Caco-2 (cell line): ENCODE data around the gene CDH20. TPM values are rescaled to one million over a fixed set of nuclear protein-coding genes. Genes with fewer than 3 reads are reported as not detected.

Experiments used
- BruUV-seq: library from RNA; stranded (reverse); fragments of 400-500 nt; replicated peaks from 2 replicates; lab custom pipeline; 2021; lab: Mats Ljungman, UMichigan
- CTCF ChIA-PET: fragments of 300-600 bp; sonication (Branson Sonifier 250); formaldehyde crosslinking; loops from one replicate; lab custom pipeline; 2022; ENCODE audit warnings: antibody characterized with exemption; lab: Charles Lee
- POLR2A ChIA-PET: fragments of 300-600 bp; sonication (Branson Sonifier 250); formaldehyde crosslinking; loops from one replicate; lab custom pipeline; 2022; ENCODE audit warnings: antibody characterized with exemption; lab: Charles Lee
- DNase-seq, 2 experiments: peaks; one replicate each; pipeline versions ENCODE4 v3.0.0 to v3.0.0-alpha.2; 2020 to 2022
- H3K27me3 ChIP-seq: replicated peaks from 2 replicates; pipeline ENCODE4 v1.6.0; 2011; ENCODE audit warnings: low read length; ENCODE audit not compliant: control insufficient read depth, insufficient read depth
- H3K36me3 ChIP-seq: 2 replicates; pipeline ENCODE4 v1.5.1; 2011; ENCODE audit warnings: low read length; ENCODE audit not compliant: control insufficient read depth, insufficient read depth
- H3K4me1 ChIP-seq: fragments of 250-450 bp; sonication (Bioruptor Pico); 2 replicates; pipeline ENCODE4 v1.5.1; 2020; ENCODE audit warnings: mild to moderate bottlenecking
- H3K4me3 ChIP-seq: 2 replicates; pipeline ENCODE4 v1.5.1; 2011; ENCODE audit warnings: low read depth, mild to moderate bottlenecking, control low read depth, low read length
- H3K9me3 ChIP-seq: fragments of 250-450 bp; sonication (Bioruptor Pico); 2 replicates; pipeline ENCODE4 v1.5.1; 2020; ENCODE audit warnings: mild to moderate bottlenecking, moderate library complexity
- H3K27ac Mint-ChIP-seq: one replicate; pipeline ENCODE4 v1.8.0; 2022; ENCODE audit warnings: mixed read lengths; ENCODE audit not compliant: unreplicated experiment
- H3K27me3 Mint-ChIP-seq: one replicate; pipeline ENCODE4 v1.8.0; 2022; ENCODE audit warnings: mixed read lengths; ENCODE audit not compliant: insufficient read depth, unreplicated experiment
- H3K36me3 Mint-ChIP-seq: one replicate; pipeline ENCODE4 v1.8.0; 2022; ENCODE audit warnings: mild to moderate bottlenecking, mixed read lengths; ENCODE audit not compliant: insufficient read depth, unreplicated experiment
- H3K4me1 Mint-ChIP-seq: one replicate; pipeline ENCODE4 v1.8.0; 2022; ENCODE audit warnings: low read depth, mixed read lengths; ENCODE audit not compliant: unreplicated experiment
- H3K4me3 Mint-ChIP-seq: one replicate; pipeline ENCODE4 v1.8.0; 2022; ENCODE audit warnings: mild to moderate bottlenecking, moderate library complexity, mixed read lengths; ENCODE audit not compliant: unreplicated experiment
- H3K9me3 Mint-ChIP-seq: one replicate; pipeline ENCODE4 v1.8.0; 2022; ENCODE audit warnings: mixed read lengths; ENCODE audit not compliant: unreplicated experiment
- intact Hi-C: fragments of 100-400 bp; cut with micrococcal nuclease; formaldehyde crosslinking; loops from one replicate; pipeline ENCODE4 v1.10.0; 2022; ENCODE audit not compliant: unreplicated experiment
- total RNA-seq: library from RNA; stranded (reverse); gene quantifications from 2 replicates; pipeline ENCODE4 v1.2.3, GENCODE V29; 2022
- TF ChIP-seq, protein P1 (sequence below), 2 experiments: fragments of 200-600 bp in 1 of 2; IDR thresholded peaks; 1 replicate in 1 of 2; 2 replicates in 1 of 2; pipeline versions ENCODE4 v1.5.1 to v1.8.0; 2011 to 2022; ENCODE audit warnings: antibody characterized with exemption in 1 of 2, control low read depth in 1 of 2, inconsistent platforms in 1 of 2, low read depth in 1 of 2, low read length in 1 of 2, mild to moderate bottlenecking in 1 of 2, moderate library complexity in 1 of 2; ENCODE audit not compliant: insufficient read depth in 1 of 2, severe bottlenecking in 1 of 2, unreplicated experiment in 1 of 2

Gene CDH20
- total RNA-seq, 1 experiment from 2014 or later: not detected

DNA sequence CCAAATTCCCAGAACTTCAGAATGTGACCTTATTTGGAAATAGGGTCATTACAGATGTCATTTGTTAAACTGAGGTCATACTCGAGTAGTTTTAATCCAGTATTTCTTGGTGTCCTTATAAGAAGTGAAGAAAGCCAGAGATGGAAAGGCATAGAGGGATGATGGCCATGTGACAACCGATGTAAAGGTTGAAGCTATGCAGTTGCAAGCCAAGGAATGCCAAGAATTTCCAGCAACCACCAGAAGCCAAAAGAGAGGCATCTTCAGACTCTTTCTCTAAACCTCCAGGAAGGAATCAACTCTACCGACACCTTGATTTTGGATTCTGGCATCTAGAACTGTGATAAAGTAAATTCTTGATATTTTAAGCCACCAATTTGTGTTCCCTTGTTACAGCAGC is 242.2 kb downstream of the CDH20 start:
- Mint-ChIP-seq H3K9me3 (no peaks in the 10 kb centered on the region), H3K27me3 (no peaks in the 10 kb centered on the region), H3K27ac (no peak overlapping the region), H3K4me3 (no peak overlapping the region), H3K36me3 (no peaks in the 10 kb centered on the region), H3K4me1 (no peaks in the 10 kb centered on the region)
- Histone ChIP-seq H3K36me3 (no peaks in the 10 kb centered on the region), H3K4me1 (no peaks in the 10 kb centered on the region), H3K9me3 (no peaks in the 10 kb centered on the region), H3K27me3 (no peaks in the 10 kb centered on the region), H3K4me3 (no peak overlapping the region)
- no TSS peak for BruUV-seq
- DNase-seq: no peak
- ChIA-PET CTCF (no interaction called here), POLR2A (no interaction called here)
- TF ChIP-seq, protein P1, sequence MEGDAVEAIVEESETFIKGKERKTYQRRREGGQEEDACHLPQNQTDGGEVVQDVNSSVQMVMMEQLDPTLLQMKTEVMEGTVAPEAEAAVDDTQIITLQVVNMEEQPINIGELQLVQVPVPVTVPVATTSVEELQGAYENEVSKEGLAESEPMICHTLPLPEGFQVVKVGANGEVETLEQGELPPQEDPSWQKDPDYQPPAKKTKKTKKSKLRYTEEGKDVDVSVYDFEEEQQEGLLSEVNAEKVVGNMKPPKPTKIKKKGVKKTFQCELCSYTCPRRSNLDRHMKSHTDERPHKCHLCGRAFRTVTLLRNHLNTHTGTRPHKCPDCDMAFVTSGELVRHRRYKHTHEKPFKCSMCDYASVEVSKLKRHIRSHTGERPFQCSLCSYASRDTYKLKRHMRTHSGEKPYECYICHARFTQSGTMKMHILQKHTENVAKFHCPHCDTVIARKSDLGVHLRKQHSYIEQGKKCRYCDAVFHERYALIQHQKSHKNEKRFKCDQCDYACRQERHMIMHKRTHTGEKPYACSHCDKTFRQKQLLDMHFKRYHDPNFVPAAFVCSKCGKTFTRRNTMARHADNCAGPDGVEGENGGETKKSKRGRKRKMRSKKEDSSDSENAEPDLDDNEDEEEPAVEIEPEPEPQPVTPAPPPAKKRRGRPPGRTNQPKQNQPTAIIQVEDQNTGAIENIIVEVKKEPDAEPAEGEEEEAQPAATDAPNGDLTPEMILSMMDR (IDR thresholded peaks at IDR 0.05; ENCODE audit: insufficient read depth in 1 of 2, low read depth in 1 of 2, low read length in 1 of 2, severe bottlenecking in 1 of 2, unreplicated experiment in 1 of 2): no peak
- intact Hi-C loops: no loop called here

DNA sequence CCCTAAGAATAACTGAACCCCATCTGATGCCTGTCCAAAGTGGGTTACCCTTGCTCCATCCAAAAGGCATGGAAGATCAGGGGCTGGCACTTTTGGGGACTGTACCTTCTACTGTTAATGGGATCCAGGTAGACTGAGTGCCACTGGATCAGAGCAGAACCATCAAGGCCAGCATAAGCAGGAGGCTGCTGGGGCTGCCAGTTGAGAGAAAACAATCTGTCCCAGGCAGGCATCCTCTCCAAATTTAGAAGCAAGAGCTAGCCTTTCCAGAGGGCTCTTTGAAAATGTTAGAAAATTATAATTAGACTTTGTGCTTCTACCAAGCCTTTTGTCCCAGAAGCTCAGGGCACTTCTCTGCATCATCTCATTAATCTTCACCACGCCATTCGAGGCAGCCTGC is 245.6 kb downstream of the CDH20 start:
- H3K4me1 Mint-ChIP-seq: no peaks in the 10 kb centered on the region
- H3K9me3 Mint-ChIP-seq: no peaks in the 10 kb centered on the region
- Histone ChIP-seq H3K36me3 (no peaks in the 10 kb centered on the region), H3K4me1 (no peaks in the 10 kb centered on the region), H3K27me3 (no peaks in the 10 kb centered on the region), H3K4me3 (no peak overlapping the region), H3K9me3 (no peaks in the 10 kb centered on the region)
- H3K27ac Mint-ChIP-seq: no peak overlapping the region
- H3K4me3 Mint-ChIP-seq: no peak overlapping the region
- TF ChIP-seq, protein P1 (IDR thresholded peaks at IDR 0.05; ENCODE audit: insufficient read depth in 1 of 2, low read depth in 1 of 2, low read length in 1 of 2, severe bottlenecking in 1 of 2, unreplicated experiment in 1 of 2): no peak
- POLR2A ChIA-PET: no interaction called here
- H3K36me3 Mint-ChIP-seq: no peaks in the 10 kb centered on the region
- intact Hi-C loops: no loop called here
- BruUV-seq: no TSS peak
- CTCF ChIA-PET: no interaction called here
- DNase-seq: no peak
- no peaks in the 10 kb centered on the region for H3K27me3 Mint-ChIP-seq

- H3K36me3 Mint-ChIP-seq: no peaks in the 10 kb centered on the region
- H3K4me1 Mint-ChIP-seq: no peaks in the 10 kb centered on the region
- intact Hi-C loops: no loop called here
- BruUV-seq: no TSS peak
- no peaks in the 10 kb centered on the region for H3K9me3 Mint-ChIP-seq
- H3K27ac Mint-ChIP-seq: no peak overlapping the region
- no peaks in the 10 kb centered on the region for H3K4me1 ChIP-seq
- ChIA-PET CTCF (no interaction called here), POLR2A (no interaction called here)
- no peaks in the 10 kb centered on the region for H3K27me3 ChIP-seq
- H3K36me3 ChIP-seq: no peaks in the 10 kb centered on the region
- no peak overlapping the region for H3K4me3 Mint-ChIP-seq
- no peak for DNase-seq
- TF ChIP-seq, protein P1 (IDR thresholded peaks at IDR 0.05; ENCODE audit: insufficient read depth in 1 of 2, low read depth in 1 of 2, low read length in 1 of 2, severe bottlenecking in 1 of 2, unreplicated experiment in 1 of 2): no peak
- H3K27me3 Mint-ChIP-seq: no peaks in the 10 kb centered on the region
- H3K9me3 ChIP-seq: no peaks in the 10 kb centered on the region
- H3K4me3 ChIP-seq: no peak overlapping the region
Observed at GRCh38 chr18:61579581-61579980, 246.4 kb downstream of the CDH20 start.
